Kidney tubule cell (primary cell): Measurements from ENCODE around the gene LAMA1.
A peak's percentile ranks its signal among the peaks of the same experiment; 100 is the strongest.
"Not testable (repeated sequence)": the region's sequence is repeated elsewhere in the genome, so short reads cannot be mapped to it uniquely, and the experiment has no call there.

Experiments
- DNase-seq: peaks from one replicate; pipeline ENCODE4 v3.0.0-alpha.2; 2018; ENCODE audit warnings: low spot score

LAMA1 gene, protein sequence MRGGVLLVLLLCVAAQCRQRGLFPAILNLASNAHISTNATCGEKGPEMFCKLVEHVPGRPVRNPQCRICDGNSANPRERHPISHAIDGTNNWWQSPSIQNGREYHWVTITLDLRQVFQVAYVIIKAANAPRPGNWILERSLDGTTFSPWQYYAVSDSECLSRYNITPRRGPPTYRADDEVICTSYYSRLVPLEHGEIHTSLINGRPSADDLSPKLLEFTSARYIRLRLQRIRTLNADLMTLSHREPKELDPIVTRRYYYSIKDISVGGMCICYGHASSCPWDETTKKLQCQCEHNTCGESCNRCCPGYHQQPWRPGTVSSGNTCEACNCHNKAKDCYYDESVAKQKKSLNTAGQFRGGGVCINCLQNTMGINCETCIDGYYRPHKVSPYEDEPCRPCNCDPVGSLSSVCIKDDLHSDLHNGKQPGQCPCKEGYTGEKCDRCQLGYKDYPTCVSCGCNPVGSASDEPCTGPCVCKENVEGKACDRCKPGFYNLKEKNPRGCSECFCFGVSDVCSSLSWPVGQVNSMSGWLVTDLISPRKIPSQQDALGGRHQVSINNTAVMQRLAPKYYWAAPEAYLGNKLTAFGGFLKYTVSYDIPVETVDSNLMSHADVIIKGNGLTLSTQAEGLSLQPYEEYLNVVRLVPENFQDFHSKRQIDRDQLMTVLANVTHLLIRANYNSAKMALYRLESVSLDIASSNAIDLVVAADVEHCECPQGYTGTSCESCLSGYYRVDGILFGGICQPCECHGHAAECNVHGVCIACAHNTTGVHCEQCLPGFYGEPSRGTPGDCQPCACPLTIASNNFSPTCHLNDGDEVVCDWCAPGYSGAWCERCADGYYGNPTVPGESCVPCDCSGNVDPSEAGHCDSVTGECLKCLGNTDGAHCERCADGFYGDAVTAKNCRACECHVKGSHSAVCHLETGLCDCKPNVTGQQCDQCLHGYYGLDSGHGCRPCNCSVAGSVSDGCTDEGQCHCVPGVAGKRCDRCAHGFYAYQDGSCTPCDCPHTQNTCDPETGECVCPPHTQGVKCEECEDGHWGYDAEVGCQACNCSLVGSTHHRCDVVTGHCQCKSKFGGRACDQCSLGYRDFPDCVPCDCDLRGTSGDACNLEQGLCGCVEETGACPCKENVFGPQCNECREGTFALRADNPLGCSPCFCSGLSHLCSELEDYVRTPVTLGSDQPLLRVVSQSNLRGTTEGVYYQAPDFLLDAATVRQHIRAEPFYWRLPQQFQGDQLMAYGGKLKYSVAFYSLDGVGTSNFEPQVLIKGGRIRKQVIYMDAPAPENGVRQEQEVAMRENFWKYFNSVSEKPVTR (N-terminal part only)

GRCh38 chr18:7117390-7118355 is at the start of gene LAMA1:
LAMA1 (minus strand) TSS chr18:7117797; CDS start chr18:7117720, 77 bp downstream.
- peak; percentile 12 for DNase-seq

GRCh38 chr18:7165846-7166393 is 48.3 kb upstream of the LAMA1 start:
- no peak for DNase-seq

- DNase-seq = peak; percentile 25
Observed at GRCh38 chr18:7164323-7165004, 46.9 kb upstream of the LAMA1 start.

- peak; percentile 36 for DNase-seq
Observed at GRCh38 chr18:7158216-7158615, 40.6 kb upstream of the LAMA1 start.

DNA sequence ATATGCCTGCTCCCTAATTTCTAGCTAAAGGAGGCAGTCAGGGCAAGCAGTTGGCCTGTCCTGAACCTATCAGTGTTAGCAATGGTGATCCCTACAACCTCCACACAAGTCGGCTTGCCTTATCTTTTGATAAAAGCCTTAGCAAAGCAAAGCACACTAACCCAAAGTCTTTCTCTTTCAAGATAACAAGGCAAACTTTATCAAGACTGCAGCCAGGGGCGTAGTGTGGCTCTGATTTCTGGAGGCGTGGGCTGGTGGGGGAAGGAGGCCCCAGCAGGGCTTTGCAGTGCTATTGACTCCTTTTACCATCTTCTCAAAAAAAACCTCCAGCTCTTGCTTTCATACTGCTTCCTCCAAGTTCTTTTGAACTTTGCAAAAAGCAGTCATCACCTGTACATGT is 40.2 kb upstream of the LAMA1 start:
- no peak for DNase-seq

DNA sequence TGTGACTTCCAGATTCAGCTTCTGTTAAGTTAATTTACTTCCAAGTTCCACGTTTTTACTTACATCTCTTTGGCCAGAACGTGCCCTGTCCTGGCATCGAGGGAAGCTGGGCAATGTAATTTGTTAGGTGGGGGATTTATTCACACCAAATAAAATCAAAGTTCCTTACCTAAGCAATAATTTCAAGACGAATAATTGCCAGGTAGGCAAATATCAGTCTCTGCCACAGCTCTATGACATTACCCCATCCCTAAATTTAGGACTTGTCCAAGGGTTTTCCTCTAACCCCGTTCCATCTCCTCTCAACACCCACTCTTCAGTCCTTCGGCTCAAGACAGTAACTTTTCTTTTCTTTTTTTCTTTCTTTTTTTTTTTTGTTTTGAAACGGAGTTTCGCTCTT is 38.3 kb upstream of the LAMA1 start:
- no peak for DNase-seq

GRCh38 chr18:7155092-7155491 is 37.5 kb upstream of the LAMA1 start:
- DNase-seq = no peak

DNA sequence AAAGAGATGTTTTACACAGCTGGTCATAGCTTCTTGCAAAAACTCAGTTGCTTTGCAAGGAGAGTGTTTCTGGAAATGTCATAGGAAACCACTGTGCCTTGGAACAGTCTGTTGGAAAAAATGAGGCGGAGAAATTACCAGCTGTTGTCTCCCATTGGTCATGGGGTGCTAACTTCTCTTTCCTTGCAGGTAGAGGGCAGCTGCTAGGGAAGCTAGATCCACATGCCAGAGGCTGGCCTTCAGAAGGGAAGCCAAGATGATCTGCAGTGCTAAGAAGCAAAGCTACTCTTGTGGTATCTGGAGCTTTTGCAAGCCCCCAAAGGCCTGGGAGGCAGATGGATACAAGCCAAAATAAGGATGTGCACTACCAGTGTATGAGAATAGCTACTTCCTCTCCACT is 34.8 kb upstream of the LAMA1 start:
- no peak for DNase-seq

- DNase-seq = no peak
Observed at GRCh38 chr18:7147399-7147798, 29.8 kb upstream of the LAMA1 start.

DNA sequence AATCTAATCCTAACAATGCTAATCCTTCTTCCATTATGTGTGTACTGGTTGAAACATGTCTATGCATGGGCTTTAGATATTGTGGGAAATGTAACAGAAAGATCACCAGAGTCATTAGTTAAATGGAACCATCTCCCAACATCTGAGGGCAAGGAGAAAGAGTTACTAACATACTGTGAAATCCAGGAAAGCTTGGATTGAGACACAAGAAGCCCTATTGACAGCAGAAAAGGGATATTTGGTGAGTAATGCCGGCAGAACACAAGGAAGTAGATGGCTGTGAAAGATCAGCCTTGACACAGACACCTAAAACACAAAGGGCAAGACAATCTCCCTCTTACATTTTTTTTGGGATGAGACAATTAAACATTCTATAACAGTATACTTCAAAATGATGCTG is 28.5 kb upstream of the LAMA1 start:
- no peak for DNase-seq

DNA sequence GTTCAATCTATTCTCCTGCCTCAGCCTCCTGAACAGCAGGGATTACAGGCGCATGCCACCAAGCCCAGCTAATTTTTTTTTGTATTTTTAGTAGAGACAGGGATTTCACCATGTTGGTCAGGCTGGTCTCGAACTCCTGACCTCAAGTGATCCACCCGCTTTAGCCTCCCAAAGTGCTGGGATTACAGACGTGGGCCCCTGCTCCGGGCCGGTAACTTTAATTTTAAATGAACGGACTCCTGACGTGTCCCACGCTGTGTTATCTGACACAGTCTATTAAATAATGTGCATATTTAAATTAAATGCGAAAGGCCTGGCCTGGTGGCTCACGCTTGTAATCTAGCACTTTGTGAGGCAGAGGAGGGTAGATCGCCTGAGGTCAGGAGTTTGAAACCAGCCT is 27.3 kb upstream of the LAMA1 start:
- not testable (repeated sequence) for DNase-seq

GRCh38 chr18:7141287-7141686 is 23.7 kb upstream of the LAMA1 start:
- DNase-seq = no peak

GRCh38 chr18:7139409-7139808 is 21.8 kb upstream of the LAMA1 start:
- no peak for DNase-seq

- peak; percentile 26 for DNase-seq
Observed at GRCh38 chr18:7133181-7133580, 15.6 kb upstream of the LAMA1 start.

- no peak for DNase-seq
Observed at GRCh38 chr18:7132356-7133150, 15.0 kb upstream of the LAMA1 start.

GRCh38 chr18:7122376-7122775 is 4.8 kb upstream of the LAMA1 start:
- no peak for DNase-seq

- no peak for DNase-seq
Observed at GRCh38 chr18:7116792-7117389, 706 bp downstream of the LAMA1 start.

- DNase-seq = peak; percentile 55
Observed at GRCh38 chr18:7116001-7116730, 1.4 kb downstream of the LAMA1 start.
